GM19035 (cell line): ENCODE results near the gene TEX35.

ENCODE experiments used
- ATAC-seq: cut with Tn5 transposase; IDR thresholded peaks from one replicate; pipeline ENCODE4 v1.9.1; 2021; ENCODE audit not compliant: unreplicated experiment

TEX35 gene

GRCh38 chr1:178512566-178513277 lies at the start of gene TEX35:
Gene TEX35, plus strand, starts transcription at chr1:178513109. Its CDS starts 80 bp downstream, at chr1:178513189.
- no peak for ATAC-seq

- ATAC-seq = no peak
Measured at GRCh38 chr1:178464141-178464540, 48.8 kb upstream of the TEX35 start.

- no peak for ATAC-seq
Measured at GRCh38 chr1:178464566-178464965, 48.3 kb upstream of the TEX35 start.

GRCh38 chr1:178465011-178465410 lies 47.9 kb upstream of the TEX35 start:
- ATAC-seq = no peak

- no peak for ATAC-seq
Measured at GRCh38 chr1:178467837-178468236, 45.1 kb upstream of the TEX35 start.

- no peak for ATAC-seq
Measured at GRCh38 chr1:178470411-178470960, 42.4 kb upstream of the TEX35 start.

GRCh38 chr1:178472531-178472930 lies 40.4 kb upstream of the TEX35 start:
- no peak for ATAC-seq

GRCh38 chr1:178477373-178477772 lies 35.5 kb upstream of the TEX35 start:
- ATAC-seq = no peak

GRCh38 chr1:178477841-178478240 lies 35.1 kb upstream of the TEX35 start:
- ATAC-seq = no peak

- ATAC-seq = no peak
Measured at GRCh38 chr1:178483251-178483957, 29.5 kb upstream of the TEX35 start.

GRCh38 chr1:178484698-178485225 lies 28.1 kb upstream of the TEX35 start:
- no peak for ATAC-seq

- no peak for ATAC-seq
Measured at GRCh38 chr1:178485541-178485981, 27.3 kb upstream of the TEX35 start.

GRCh38 chr1:178486100-178487069 lies 26.5 kb upstream of the TEX35 start:
- ATAC-seq = no peak

- ATAC-seq = no peak
Measured at GRCh38 chr1:178487070-178487615, 25.8 kb upstream of the TEX35 start.

- no peak for ATAC-seq
Measured at GRCh38 chr1:178488393-178488792, 24.5 kb upstream of the TEX35 start.

- ATAC-seq = no peak
Measured at GRCh38 chr1:178489399-178489798, 23.5 kb upstream of the TEX35 start.

GRCh38 chr1:178490136-178490535 lies 22.8 kb upstream of the TEX35 start:
- ATAC-seq = no peak

- no peak for ATAC-seq
Measured at GRCh38 chr1:178490967-178491366, 21.9 kb upstream of the TEX35 start.

GRCh38 chr1:178491721-178492120 lies 21.2 kb upstream of the TEX35 start:
- no peak for ATAC-seq

GRCh38 chr1:178492341-178492740 lies 20.6 kb upstream of the TEX35 start:
- no peak for ATAC-seq
